Ishikawa (cell line): ENCODE measurements around the gene PTGER1.

Experiments used
- CREB1 ChIP-seq: IDR thresholded peaks from 2 replicates; pipeline ENCODE4 v1.6.1; 2012; ENCODE audit warnings: low read depth
- NFIC ChIP-seq: IDR thresholded peaks from 2 replicates; pipeline ENCODE4 v1.6.1; 2012
- RAD21 ChIP-seq: IDR thresholded peaks from 2 replicates; pipeline ENCODE4 v1.6.1; 2012; ENCODE audit warnings: low read depth
- TEAD4 ChIP-seq: IDR thresholded peaks from 2 replicates; pipeline ENCODE4 v1.6.1; 2012
- YY1 ChIP-seq: IDR thresholded peaks from 2 replicates; pipeline ENCODE4 v1.6.1; 2012; ENCODE audit warnings: low read depth
- TF ChIP-seq, protein P1 (sequence below): IDR thresholded peaks from 2 replicates; pipeline ENCODE4 v1.6.1; 2012; ENCODE audit warnings: low read depth, mild to moderate bottlenecking
- TF ChIP-seq, protein P2 (sequence below): IDR thresholded peaks from 2 replicates; pipeline ENCODE4 v1.6.1; 2012
- TF ChIP-seq, protein P3 (sequence below): IDR thresholded peaks from 2 replicates; pipeline ENCODE4 v1.6.1; 2012

DNA sequence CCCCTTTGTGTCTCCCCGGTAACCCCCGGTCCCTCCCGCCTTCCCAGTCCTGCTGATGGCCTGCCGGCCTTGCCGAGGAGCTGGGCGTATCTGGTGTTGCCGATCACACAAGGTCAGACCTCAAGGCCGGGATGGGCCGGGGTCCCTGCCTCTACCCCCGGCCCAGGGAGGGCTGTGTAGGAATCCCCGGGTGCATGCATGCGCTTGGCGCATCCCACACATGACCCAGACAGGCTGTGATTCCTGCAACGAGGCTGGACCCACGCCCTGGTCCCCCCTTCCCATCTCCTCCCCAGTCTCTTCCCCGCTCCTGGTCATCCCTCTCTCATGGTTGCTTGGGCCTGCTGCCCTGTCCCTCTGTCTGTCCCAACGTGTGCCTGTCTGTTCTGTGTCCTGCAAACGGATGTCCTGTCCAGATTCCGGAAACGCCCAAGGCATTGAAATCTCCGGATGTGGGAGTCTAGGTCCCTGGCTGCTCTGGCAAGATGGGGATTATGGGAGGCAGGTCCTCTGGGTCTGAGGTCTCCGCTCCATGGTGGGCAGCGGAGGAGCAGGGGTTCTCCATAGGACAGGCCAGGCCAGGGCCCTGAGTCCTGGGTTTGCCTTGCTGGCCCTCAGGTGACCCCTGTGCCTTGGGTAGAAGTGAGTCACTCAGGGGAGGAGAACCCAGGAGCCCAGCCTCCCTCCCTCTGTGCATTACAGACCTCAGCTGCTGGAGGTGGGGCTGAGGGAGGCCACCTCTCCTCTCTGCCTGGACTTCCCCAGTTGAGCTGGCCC lies 40.4 kb downstream of the PTGER1 start:
- TF ChIP-seq CREB1 (no peak), TEAD4 (no peak), RAD21 (no peak), NFIC (no peak), YY1 (no peak)
- TF ChIP-seq, protein P1, sequence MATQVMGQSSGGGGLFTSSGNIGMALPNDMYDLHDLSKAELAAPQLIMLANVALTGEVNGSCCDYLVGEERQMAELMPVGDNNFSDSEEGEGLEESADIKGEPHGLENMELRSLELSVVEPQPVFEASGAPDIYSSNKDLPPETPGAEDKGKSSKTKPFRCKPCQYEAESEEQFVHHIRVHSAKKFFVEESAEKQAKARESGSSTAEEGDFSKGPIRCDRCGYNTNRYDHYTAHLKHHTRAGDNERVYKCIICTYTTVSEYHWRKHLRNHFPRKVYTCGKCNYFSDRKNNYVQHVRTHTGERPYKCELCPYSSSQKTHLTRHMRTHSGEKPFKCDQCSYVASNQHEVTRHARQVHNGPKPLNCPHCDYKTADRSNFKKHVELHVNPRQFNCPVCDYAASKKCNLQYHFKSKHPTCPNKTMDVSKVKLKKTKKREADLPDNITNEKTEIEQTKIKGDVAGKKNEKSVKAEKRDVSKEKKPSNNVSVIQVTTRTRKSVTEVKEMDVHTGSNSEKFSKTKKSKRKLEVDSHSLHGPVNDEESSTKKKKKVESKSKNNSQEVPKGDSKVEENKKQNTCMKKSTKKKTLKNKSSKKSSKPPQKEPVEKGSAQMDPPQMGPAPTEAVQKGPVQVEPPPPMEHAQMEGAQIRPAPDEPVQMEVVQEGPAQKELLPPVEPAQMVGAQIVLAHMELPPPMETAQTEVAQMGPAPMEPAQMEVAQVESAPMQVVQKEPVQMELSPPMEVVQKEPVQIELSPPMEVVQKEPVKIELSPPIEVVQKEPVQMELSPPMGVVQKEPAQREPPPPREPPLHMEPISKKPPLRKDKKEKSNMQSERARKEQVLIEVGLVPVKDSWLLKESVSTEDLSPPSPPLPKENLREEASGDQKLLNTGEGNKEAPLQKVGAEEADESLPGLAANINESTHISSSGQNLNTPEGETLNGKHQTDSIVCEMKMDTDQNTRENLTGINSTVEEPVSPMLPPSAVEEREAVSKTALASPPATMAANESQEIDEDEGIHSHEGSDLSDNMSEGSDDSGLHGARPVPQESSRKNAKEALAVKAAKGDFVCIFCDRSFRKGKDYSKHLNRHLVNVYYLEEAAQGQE, result no peak
- TF ChIP-seq, protein P2, sequence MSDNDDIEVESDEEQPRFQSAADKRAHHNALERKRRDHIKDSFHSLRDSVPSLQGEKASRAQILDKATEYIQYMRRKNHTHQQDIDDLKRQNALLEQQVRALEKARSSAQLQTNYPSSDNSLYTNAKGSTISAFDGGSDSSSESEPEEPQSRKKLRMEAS, result no peak
- TF ChIP-seq, protein P3, sequence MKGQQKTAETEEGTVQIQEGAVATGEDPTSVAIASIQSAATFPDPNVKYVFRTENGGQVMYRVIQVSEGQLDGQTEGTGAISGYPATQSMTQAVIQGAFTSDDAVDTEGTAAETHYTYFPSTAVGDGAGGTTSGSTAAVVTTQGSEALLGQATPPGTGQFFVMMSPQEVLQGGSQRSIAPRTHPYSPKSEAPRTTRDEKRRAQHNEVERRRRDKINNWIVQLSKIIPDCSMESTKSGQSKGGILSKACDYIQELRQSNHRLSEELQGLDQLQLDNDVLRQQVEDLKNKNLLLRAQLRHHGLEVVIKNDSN, result no peak
